C4-2B (cell line): ENCODE data around the gene EDDM13.
"Not testable (repeated sequence)": the region's sequence is repeated elsewhere in the genome, so short reads cannot be mapped to it uniquely, and the experiment has no call there.

Experiments
- H3K27ac ChIP-seq: fragments of 450-650 bp; 2 replicates; pipeline ENCODE4 v1.5.1; 2017
- CTCF ChIP-seq: fragments of 450-650 bp; conservative IDR thresholded peaks from 2 replicates; pipeline ENCODE4 v1.5.1; 2017; ENCODE audit warnings: mild to moderate bottlenecking
- ZFX ChIP-seq: fragments of 450-650 bp; IDR thresholded peaks from 2 replicates; pipeline ENCODE4 v1.6.1; 2017

Gene EDDM13

GRCh38 chr19:56324436-56324835 lies 51.9 kb downstream of the EDDM13 start:
- H3K27ac ChIP-seq: no peak overlapping the region
- TF ChIP-seq CTCF (no peak), ZFX (no peak)

GRCh38 chr19:56332695-56333094 lies 60.1 kb downstream of the EDDM13 start:
- H3K27ac ChIP-seq: no peak overlapping the region
- no peak for TF ChIP-seq CTCF
- no peak for TF ChIP-seq ZFX

- peak; percentile 79 for TF ChIP-seq CTCF
- TF ChIP-seq ZFX: no peak
- no peak overlapping the region for H3K27ac ChIP-seq
Observed at GRCh38 chr19:56333506-56333905, 61.0 kb downstream of the EDDM13 start.

GRCh38 chr19:56335371-56335770 lies 62.8 kb downstream of the EDDM13 start:
- H3K27ac ChIP-seq: not testable (repeated sequence)

GRCh38 chr19:56337077-56337476 lies 64.5 kb downstream of the EDDM13 start:
- not testable (repeated sequence) for H3K27ac ChIP-seq

- H3K27ac ChIP-seq: not testable (repeated sequence)
Observed at GRCh38 chr19:56339031-56339430, 66.5 kb downstream of the EDDM13 start.

- no peak for TF ChIP-seq ZFX
- no peak for TF ChIP-seq CTCF
Observed at GRCh38 chr19:56341948-56342347, 69.4 kb downstream of the EDDM13 start.

GRCh38 chr19:56347163-56347778 lies 74.7 kb downstream of the EDDM13 start:
- no peak for TF ChIP-seq CTCF
- no peak for TF ChIP-seq ZFX
- H3K27ac ChIP-seq: peak overlapping the region; percentile 37; the same call in 1 of the 2 replicates

More at GRCh38 chr19:56341948-56342347, 69.4 kb downstream of the EDDM13 start:
- H3K27ac ChIP-seq: no peak overlapping the region

GRCh38 chr19:56348289-56348877 lies 75.8 kb downstream of the EDDM13 start:
- no peak overlapping the region for H3K27ac ChIP-seq
- peak; percentile 68 for TF ChIP-seq CTCF
- TF ChIP-seq ZFX: no peak
